HepG2 (cell line): ENCODE measurements around the gene HECTD2.

Experiments used
- AHDC1 ChIP-seq: sonication (generic); formaldehyde crosslinking; IDR thresholded peaks from 2 replicates; pipeline ENCODE4 v1.5.1; 2020; ENCODE audit warnings: mild to moderate bottlenecking, missing genetic modification reagents, borderline replicate concordance
- EP300 ChIP-seq, 3 experiments: sonication (generic) in 1 of 3; formaldehyde crosslinking in 1 of 3; IDR thresholded peaks; 2 replicates each; pipeline versions ENCODE4 v1.5.1 to v1.6.1; 2011 to 2020; ENCODE audit warnings: low read depth in 2 of 3, low read length in 2 of 3, borderline replicate concordance in 1 of 3, improper control_type of control experiment in 1 of 3, mild to moderate bottlenecking in 1 of 3, missing genetic modification reagents in 1 of 3, moderate library complexity in 1 of 3
- HDAC2 ChIP-seq: sonication (generic); formaldehyde crosslinking; IDR thresholded peaks from 2 replicates; pipeline ENCODE4 v1.4.0; 2020; ENCODE audit warnings: missing genetic modification reagents
- POLR2AphosphoS5 ChIP-seq: IDR thresholded peaks from 2 replicates; pipeline ENCODE4 v1.6.1; 2012; ENCODE audit warnings: low read depth, low read length
- RAD21 ChIP-seq: fragments of 450-650 bp; formaldehyde crosslinking; IDR thresholded peaks from 2 replicates; pipeline ENCODE4 v1.5.0; 2020; ENCODE audit warnings: mild to moderate bottlenecking
- RXRA ChIP-seq: sonication (generic); formaldehyde crosslinking; IDR thresholded peaks from 2 replicates; pipeline ENCODE4 v1.5.1; 2020; ENCODE audit warnings: missing genetic modification reagents
- SP5 ChIP-seq: IDR thresholded peaks from 2 replicates; pipeline ENCODE4 v1.6.1; 2016; ENCODE audit warnings: low read depth, borderline replicate concordance
- ZBTB43 ChIP-seq: sonication (generic); formaldehyde crosslinking; conservative IDR thresholded peaks from 2 replicates; pipeline ENCODE4 v1.4.0; 2020; ENCODE audit warnings: missing genetic modification reagents
- ZNF713 ChIP-seq: sonication (generic); formaldehyde crosslinking; IDR thresholded peaks from 2 replicates; pipeline ENCODE4 v1.4.0; 2020; ENCODE audit warnings: mild to moderate bottlenecking, missing genetic modification reagents
- ZSCAN21 ChIP-seq: sonication (generic); formaldehyde crosslinking; IDR thresholded peaks from 2 replicates; pipeline ENCODE4 v1.8.0; 2022; ENCODE audit warnings: mild to moderate bottlenecking, missing genetic modification reagents, moderate library complexity, borderline replicate concordance

- TF ChIP-seq ZNF713 (CRISPR knock-in tag) (no peak), ZSCAN21 (CRISPR knock-in tag) (no peak), RXRA (CRISPR knock-in tag) (no peak), HDAC2 (CRISPR knock-in tag) (no peak), SP5 (no peak), RAD21 (CRISPR knock-in tag) (no peak), ZBTB43 (CRISPR knock-in tag) (no peak), EP300 (IDR thresholded peaks at IDR 0.05; ENCODE audit: low read depth in 2 of 2, low read length in 2 of 2) (no peak), EP300 (CRISPR knock-in tag; IDR thresholded peaks at IDR 0.05; ENCODE audit: borderline replicate concordance) (no peak), AHDC1 (no peak), POLR2AphosphoS5 (no peak)
Measured at GRCh38 chr10:91380873-91381256, 29.3 kb upstream of the HECTD2 start.
